Activated T-helper 1 cell treated with anti-CD3 and anti-CD28 coated beads, Interleukin-12 subunit alpha, Interleukin-12 subunit beta, Interleukin-2, Interleukin-4 antibody, amounts not matched to agents 30 ng/mL and 10 ng/mL and 1 ng/mL, durations not matched to agents 14 hours and 24 hours and 36 hours (primary cell): ENCODE measurements around the gene HES4. TPM values are rescaled to one million over a fixed set of nuclear protein-coding genes. Genes with fewer than 3 reads are reported as not detected.
A peak's percentile ranks its signal among the peaks of the same experiment; 100 is the strongest.
"Not testable (repeated sequence)": the region's sequence is repeated elsewhere in the genome, so short reads cannot be mapped to it uniquely, and the experiment has no call there.

ENCODE experiments used
- DNase-seq: peaks from one replicate; pipeline ENCODE4 v3.0.0; 2021; ENCODE audit warnings: low spot score
- H3K27ac Mint-ChIP-seq: one replicate; pipeline ENCODE4 v1.8.0; 2021; ENCODE audit warnings: mild to moderate bottlenecking, mixed read lengths
- H3K27me3 Mint-ChIP-seq: one replicate; pipeline ENCODE4 v1.8.0; 2022; ENCODE audit warnings: mild to moderate bottlenecking, moderate library complexity, mixed read lengths; ENCODE audit not compliant: insufficient read depth
- H3K36me3 Mint-ChIP-seq: one replicate; pipeline ENCODE4 v1.8.0; 2021; ENCODE audit warnings: low read depth, mixed read lengths
- H3K4me1 Mint-ChIP-seq: one replicate; pipeline ENCODE4 v1.8.0; 2021; ENCODE audit warnings: low read depth, mixed read lengths
- H3K4me3 Mint-ChIP-seq: one replicate; pipeline ENCODE4 v1.8.0; 2021; ENCODE audit warnings: mild to moderate bottlenecking, moderate library complexity, mixed read lengths
- H3K9me3 Mint-ChIP-seq: one replicate; pipeline ENCODE4 v1.8.0; 2021; ENCODE audit warnings: mixed read lengths
- intact Hi-C: fragments of 100-400 bp; cut with micrococcal nuclease; formaldehyde crosslinking; loops from one replicate; pipeline ENCODE4 v1.15.1; 2024
- total RNA-seq: library from RNA; stranded (reverse); gene quantifications from 2 replicates; pipeline ENCODE4 v1.2.3, GENCODE V29; 2022

The HES4 gene
- total RNA-seq, 1 donor from 2014 or later: 1.8 TPM

DNA sequence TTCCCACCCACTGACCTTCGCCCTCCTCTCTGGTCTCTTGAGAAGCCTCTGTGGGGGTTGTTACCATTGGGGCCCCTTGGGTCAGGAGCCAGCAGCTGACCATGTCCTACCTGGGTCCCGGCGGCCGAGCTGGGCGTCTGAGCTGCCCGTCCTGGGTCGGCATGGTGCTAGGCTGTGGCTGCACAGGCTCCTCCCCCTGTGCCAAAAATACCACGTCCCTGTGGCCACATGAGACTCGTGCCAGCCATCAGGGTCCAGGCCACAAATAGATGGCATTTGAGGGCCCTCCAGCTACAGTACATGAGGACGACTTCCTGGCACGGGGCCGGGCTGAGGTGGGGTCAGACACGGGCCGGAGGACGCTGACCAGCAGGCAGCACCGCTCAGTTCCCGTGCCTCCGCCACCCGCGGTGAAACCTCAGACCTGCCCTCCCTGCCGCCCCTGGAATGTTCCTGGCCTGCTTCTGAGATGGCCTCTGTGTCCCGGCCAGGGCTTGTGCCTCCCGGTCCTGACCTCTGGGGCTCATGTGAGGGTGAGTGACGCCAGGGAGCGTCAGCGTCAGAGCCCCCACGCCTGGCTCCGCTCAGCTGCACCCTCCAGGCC, 17.8 kb downstream of the HES4 start, which contains the start of gene PERM1:
TSS of gene PERM1 (minus strand) at position 139 of the 604 bp plus-strand sequence. CDS start 1,064 bp downstream, outside the sequence.
- Mint-ChIP-seq H3K36me3 (no peaks in the 10 kb centered on the region), H3K27me3 (peaks cover 13% of the 10 kb centered on the region), H3K4me3 (no peak within 1 kb of the TSS), H3K27ac (no peak within 1 kb of the TSS), H3K9me3 (no peaks in the 10 kb centered on the region), H3K4me1 (no peaks in the 10 kb centered on the region)
- intact Hi-C loops: loop anchor here (5.0 kb wide), 1 partner anchor 310 kb away; no protein-coding TSS in a partner anchor
- no peak for DNase-seq

DNA sequence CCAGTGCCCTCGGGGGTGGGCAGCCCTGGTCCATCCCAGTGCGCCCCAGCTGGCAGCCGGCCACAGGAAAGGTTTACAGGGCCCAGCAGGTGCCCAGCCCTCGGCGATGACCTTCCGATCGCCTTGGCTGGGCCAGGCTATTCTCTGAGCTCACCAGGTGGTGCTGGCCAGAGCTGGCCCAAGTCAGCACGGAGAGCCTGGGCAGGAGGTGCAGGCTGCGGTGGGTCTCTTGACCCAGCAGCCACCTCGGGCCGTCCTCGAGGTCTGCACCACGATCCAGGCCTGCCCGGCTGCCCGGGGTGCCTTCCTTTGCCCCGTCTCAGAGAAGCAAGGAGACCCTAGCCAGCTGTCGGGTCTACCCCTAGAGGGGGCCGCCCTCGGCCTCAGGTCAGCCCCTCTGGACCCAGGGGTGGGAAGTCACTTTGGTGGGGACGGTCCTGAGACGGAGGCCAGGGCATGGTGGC, 18.4 kb downstream of the HES4 start:
- Mint-ChIP-seq H3K27ac (no peak overlapping the region), H3K9me3 (no peaks in the 10 kb centered on the region), H3K4me1 (no peaks in the 10 kb centered on the region), H3K4me3 (no peak overlapping the region), H3K36me3 (no peaks in the 10 kb centered on the region), H3K27me3 (peaks cover 13% of the 10 kb centered on the region)
- no peak for DNase-seq
- intact Hi-C loops: loop anchor here (5.0 kb wide), 1 partner anchor 311 kb away; no protein-coding TSS in a partner anchor

DNA sequence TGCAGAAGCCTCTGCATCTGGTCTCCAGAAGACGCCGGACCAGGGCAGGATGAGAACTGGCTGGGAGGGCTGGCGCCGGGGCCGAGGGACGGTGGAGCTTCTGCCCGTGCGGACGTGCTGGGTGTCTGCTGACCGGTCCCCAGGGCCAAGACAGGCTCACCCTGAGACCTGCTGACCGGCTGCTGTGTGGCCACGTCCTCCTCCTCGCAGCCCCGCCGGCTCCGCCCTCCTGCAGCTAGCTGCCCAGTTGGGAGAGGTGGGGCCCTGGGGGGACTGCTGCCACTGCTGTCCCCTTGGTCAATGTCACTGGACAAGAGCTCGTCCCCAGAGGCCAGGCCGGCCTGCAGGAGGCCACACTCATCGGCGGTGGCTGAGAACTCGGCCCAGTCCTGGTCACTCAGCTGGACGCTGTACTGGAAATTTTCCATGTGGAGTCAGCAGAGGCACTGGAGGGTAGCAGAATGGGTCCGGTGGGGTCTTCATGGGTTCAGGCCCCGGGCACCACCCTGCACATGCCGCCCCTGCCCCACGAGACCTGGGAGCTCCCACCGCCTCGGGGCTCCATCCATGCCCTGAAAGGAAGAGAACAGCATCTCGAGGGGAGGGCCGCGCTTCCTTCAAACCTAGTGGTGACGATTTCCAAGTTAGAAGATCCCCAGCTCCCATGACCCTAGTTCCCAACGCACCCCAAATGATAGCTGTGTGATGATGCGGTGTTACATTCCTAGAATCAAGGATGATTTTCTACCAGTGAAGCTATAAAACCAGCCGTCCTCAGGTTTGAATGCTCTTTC, 19.1 kb downstream of the HES4 start:
- H3K27ac Mint-ChIP-seq: no peak overlapping the region
- peaks cover 13% of the 10 kb centered on the region for H3K27me3 Mint-ChIP-seq

DNA sequence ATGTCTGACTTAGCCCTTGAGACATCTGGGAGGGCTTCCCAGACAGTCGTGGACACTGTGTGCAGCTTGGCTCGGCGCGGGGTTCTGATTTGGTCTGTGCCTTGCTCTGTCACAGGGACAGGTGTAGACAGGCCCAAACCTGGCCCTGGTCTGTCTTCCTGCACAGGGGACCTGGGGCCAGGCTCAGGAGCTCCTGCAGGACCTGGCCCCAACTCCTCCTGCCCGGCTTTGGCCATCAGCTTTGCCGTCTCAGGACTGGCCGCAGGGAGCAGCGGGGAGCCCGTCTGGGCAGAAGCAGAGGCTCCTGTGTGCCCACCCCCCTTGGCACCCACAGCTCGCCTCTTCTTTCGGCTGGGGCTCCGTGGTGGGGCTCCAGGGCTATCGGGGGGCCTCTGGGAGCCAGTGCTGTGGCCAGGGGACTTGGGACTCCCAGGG, 19.7 kb downstream of the HES4 start:
- Mint-ChIP-seq H3K27ac (no peak overlapping the region), H3K4me1 (no peaks in the 10 kb centered on the region), H3K4me3 (no peak overlapping the region), H3K36me3 (no peaks in the 10 kb centered on the region), H3K27me3 (peaks cover 15% of the 10 kb centered on the region), H3K9me3 (no peaks in the 10 kb centered on the region)
- DNase-seq: no peak
- intact Hi-C loops: loop anchor here (5.0 kb wide), 1 partner anchor 312 kb away; no protein-coding TSS in a partner anchor

More for the DNA sequence above, 19.1 kb downstream of the HES4 start:
- Mint-ChIP-seq H3K36me3 (no peaks in the 10 kb centered on the region), H3K4me1 (no peaks in the 10 kb centered on the region), H3K4me3 (no peak overlapping the region), H3K9me3 (no peaks in the 10 kb centered on the region)
- DNase-seq: no peak
- intact Hi-C loops: loop anchor here (5.0 kb wide), 1 partner anchor 312 kb away; no protein-coding TSS in a partner anchor

DNA sequence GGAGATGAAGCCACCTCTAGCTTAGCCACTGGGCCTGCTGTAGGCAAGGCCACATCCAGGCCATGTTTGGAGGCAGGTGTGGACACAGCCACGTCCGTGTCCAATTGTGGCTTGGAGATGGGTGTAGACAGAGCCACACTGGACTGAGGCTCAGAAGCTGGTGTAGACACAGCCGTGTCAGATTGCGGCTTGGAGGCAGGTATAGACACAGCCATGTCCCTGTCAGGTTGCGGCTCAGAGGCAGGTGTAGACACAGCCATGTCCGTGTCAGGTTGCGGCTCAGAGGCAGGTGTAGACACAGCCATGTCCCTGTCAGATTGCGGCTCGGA, 20.2 kb downstream of the HES4 start:
- Mint-ChIP-seq H3K27me3 (peaks cover 10% of the 10 kb centered on the region), H3K36me3 (no peaks in the 10 kb centered on the region), H3K9me3 (no peaks in the 10 kb centered on the region), H3K4me3 (no peak overlapping the region), H3K4me1 (no peaks in the 10 kb centered on the region), H3K27ac (no peak overlapping the region)
- intact Hi-C loops: loop anchor here (5.0 kb wide), 1 partner anchor 313 kb away; no protein-coding TSS in a partner anchor
- no peak for DNase-seq

DNA sequence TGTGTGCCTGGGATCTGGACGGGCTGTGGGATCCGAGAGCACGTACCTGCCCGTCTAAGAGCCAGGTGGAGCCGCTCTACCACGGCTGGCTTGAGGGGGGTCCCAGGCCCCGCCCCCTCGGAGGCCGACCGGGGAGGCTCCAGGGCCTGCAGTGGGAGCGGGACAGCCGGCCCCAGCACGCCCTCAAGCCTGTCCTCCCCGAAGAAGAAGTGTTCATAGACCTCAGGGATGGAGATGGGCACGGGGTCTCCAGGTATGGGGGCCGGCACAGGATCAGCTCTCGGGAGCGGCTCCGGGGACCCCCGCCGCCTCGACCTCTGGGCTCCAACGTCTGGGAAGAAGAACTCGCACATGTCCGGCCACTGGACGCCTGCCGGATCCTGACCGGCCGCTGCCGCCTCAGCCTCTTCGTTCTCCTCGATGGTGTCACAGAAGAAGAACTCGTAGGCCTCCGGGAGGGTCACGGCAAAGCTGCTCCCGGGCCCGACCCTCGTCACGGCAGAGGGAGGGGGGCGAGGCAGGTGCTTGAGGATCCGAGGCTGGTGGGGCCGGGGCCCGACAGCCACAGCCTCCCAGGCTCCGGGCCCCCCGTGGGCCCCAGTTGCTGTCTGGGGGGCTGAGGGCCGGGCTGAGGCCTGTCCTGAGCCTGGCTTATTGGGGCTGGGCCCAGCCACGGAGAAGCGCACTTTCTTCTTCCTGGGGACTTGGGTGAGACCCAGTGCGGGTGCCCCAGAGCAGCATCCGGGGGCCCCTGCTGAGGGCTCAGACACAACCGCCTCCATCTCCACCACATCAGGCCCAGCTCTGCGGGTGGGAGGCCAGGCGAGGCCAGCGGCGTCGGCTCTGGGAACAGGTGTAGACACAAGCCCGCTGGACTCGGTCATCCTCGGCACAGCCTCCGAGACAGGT, 20.8 kb downstream of the HES4 start:
- Mint-ChIP-seq H3K4me1 (no peaks in the 10 kb centered on the region), H3K27me3 (peaks cover 10% of the 10 kb centered on the region), H3K9me3 (no peaks in the 10 kb centered on the region), H3K4me3 (no peak overlapping the region), H3K36me3 (no peaks in the 10 kb centered on the region), H3K27ac (no peak overlapping the region)
- intact Hi-C loops: no loop called here
- no peak for DNase-seq

DNA sequence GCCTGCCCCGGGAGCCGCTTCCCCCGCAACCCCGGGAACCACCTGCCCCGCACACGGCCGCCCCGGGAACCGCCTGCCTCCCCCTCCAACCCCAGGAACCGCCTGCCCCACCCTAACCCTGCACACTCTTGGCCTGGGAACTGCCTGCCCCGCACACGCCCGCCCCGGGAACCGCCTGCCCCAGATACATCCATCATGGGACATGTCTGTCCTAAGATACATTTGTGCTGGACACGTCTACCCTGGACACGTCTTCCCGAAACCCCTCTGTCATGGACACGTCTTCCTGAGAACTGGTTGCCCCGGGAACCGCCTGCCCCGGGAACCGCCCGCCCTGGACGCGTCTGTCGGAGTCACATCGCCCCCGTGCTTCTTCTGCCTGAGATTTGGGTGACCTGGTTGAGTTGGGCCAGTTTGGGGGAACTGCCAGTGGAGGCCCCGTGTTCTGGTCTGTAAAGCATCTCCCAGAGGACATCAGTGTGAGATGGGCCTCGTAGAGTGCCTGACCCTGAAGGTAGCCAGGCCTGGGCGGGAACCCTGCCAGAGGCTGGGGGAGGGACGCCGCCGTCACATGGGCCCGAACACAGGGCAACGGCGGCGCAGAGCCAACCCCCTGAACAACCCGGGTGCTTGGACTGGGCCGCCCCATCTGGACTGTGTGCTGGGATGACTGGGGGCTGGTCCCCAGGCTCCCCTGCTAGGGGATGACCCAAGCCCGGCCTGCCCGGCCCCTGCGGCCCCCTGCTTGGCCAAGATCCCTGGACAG, 21.6 kb downstream of the HES4 start:
- Mint-ChIP-seq H3K4me3 (no peak overlapping the region), H3K27ac (peak overlapping the region; percentile 13), H3K9me3 (no peaks in the 10 kb centered on the region), H3K36me3 (no peaks in the 10 kb centered on the region), H3K4me1 (no peaks in the 10 kb centered on the region), H3K27me3 (peaks cover 9% of the 10 kb centered on the region)
- intact Hi-C loops: no loop called here
- DNase-seq: no peak

DNA sequence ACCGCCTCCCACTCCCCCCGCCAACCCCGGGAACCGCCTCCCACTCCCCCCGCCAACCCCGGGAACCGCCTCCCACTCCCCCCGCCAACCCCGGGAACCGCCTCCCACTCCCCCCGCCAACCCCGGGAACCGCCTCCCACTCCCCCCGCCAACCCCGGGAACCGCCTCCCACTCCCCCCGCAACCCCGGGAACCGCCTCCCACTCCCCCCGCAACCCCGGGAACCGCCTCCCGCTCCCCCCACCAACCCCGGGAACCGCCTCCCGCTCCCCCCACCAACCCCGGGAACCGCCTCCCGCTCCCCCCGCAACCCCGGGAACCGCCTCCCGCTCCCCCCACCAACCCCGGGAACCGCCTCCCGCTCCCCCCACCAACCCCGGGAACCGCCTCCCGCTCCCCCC, 23.1 kb downstream of the HES4 start:
- intact Hi-C loops: loop anchor here (1.0 to 2.0 kb wide), 2 partner anchors 72 to 107 kb away; no protein-coding TSS in a partner anchor
- not testable (repeated sequence) for H3K9me3 Mint-ChIP-seq, H3K4me1 Mint-ChIP-seq, DNase-seq, H3K36me3 Mint-ChIP-seq, H3K27me3 Mint-ChIP-seq, H3K4me3 Mint-ChIP-seq, H3K27ac Mint-ChIP-seq

DNA sequence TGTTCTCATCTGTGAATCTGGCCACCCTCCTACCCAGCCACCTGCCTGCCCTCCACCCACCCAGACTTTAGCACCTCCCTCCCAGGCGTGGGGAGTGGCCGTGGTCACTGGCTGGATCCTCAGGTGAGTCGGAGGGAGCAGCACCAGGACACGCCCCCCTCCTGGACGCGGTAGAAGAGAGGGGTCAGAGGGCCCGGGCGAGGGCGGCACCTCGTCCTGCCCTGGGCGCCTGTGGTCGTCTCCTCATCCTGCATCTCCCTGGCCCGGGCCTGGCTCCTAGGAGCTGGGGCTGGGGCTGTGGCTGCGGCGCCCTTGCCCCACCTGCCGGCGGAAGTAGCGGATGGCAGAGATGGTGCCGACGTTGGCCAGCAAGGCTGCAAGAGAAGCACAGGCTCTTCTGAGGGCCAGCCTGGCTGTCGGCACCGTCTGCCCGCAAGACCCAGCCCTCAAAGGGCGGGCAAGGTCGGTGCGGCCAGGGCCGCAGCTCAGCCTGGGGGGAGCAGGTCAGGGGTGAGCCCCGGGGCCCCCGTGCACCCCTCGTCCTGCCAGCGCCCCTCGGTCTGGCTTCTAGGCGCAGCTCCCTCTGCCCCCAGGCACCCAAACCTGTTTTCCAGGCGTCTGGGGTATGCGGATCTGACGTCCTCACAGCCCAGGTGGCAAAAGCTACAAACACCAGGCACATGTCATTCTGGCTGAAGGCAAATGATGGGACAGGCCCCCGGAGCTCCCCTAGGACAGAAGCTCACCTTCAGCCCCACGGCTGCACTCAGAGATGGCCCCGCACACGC, 23.8 kb downstream of the HES4 start:
- no peaks in the 10 kb centered on the region for H3K4me1 Mint-ChIP-seq
- H3K36me3 Mint-ChIP-seq: no peaks in the 10 kb centered on the region
- peaks cover 5% of the 10 kb centered on the region for H3K27me3 Mint-ChIP-seq
- no peaks in the 10 kb centered on the region for H3K9me3 Mint-ChIP-seq
- no peak overlapping the region for H3K27ac Mint-ChIP-seq
- intact Hi-C loops: loop anchor here (1.0 to 2.0 kb wide), 2 partner anchors 71 to 107 kb away; no protein-coding TSS in a partner anchor
- peak; percentile 56 for DNase-seq
- no peak overlapping the region for H3K4me3 Mint-ChIP-seq

DNA sequence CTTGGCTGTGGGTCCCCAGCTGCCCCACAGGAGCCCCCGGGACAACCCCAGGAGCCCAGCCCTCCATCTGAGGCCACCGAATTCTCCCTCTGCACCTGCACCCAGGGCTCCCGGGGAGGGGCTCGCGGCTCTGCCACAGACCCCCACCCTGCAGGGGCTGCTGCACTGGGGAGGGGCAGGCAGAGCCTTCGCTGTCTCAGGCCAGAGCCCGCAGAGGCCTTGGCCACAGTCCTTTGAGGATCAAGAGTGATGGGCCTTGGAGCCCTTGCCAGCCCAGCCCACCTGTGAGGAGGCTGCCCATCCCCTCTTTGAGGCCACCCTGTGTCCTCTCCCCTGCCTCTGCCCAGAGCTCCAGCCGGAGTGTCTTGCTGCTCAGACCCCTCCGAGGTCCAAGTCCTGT, 24.5 kb downstream of the HES4 start:
- Mint-ChIP-seq H3K36me3 (no peaks in the 10 kb centered on the region), H3K4me3 (no peak overlapping the region), H3K4me1 (no peaks in the 10 kb centered on the region), H3K27me3 (peaks cover 5% of the 10 kb centered on the region), H3K27ac (no peak overlapping the region), H3K9me3 (no peaks in the 10 kb centered on the region)
- intact Hi-C loops: no loop called here
- no peak for DNase-seq

DNA sequence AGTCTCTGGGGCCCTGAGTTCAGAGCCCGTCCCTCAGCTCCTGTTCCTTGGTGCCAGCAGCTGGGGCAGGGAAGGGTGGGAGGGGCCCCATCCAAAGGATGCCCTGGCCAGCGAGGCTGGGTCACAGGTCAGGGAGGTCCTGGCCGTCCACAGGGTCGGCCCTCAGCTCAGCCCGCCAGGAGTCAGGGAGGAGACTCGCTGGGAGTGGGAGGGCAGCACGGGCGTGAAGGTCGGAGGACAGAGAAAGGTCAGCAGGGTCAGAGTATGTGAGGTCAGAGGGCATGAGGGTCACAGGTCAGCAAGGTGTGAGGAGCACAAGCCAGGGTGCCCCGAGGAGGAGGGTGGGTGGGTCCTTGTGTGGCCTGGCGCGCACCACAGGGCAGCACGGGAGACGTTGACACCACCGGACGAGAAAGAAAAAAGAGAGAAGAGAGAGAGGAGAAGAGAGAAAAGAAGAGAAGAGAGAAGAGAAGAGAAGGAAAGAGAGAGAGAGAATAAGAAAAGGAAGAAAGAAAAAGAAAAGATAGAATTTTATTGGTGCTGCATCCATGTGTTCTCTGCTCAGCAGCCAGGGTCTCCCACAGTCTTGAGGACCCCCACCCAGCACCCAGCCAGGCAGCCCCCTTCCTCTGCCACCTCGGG, 25.1 kb downstream of the HES4 start:
- H3K4me1 Mint-ChIP-seq: no peaks in the 10 kb centered on the region
- no peak overlapping the region for H3K27ac Mint-ChIP-seq
- intact Hi-C loops: no loop called here
- H3K9me3 Mint-ChIP-seq: no peaks in the 10 kb centered on the region
- peaks cover 5% of the 10 kb centered on the region for H3K27me3 Mint-ChIP-seq
- no peaks in the 10 kb centered on the region for H3K36me3 Mint-ChIP-seq
- no peak overlapping the region for H3K4me3 Mint-ChIP-seq
- no peak for DNase-seq
